ENCODE results near the gene SLC9A9.

DNA sequence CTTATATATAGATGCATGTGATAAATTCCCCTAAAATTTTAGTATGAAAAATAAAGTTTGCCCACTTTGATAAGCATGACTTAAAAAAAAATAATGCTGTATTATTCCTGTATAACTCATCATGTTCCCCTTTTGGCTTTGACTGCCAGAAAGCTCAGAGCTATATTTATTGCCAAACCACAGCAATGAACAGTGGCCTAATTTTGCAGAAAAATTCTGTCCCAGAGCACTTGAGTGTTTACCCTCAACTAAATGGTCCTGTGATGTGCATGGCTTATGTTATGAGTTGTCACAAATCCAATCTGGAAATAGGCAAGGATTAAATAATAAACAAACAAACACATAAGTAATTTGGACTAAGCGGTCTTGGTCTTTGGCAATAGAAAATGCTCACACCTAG, 276.7 kb downstream of the SLC9A9 start:
- TF ChIP-seq, protein P1, sequence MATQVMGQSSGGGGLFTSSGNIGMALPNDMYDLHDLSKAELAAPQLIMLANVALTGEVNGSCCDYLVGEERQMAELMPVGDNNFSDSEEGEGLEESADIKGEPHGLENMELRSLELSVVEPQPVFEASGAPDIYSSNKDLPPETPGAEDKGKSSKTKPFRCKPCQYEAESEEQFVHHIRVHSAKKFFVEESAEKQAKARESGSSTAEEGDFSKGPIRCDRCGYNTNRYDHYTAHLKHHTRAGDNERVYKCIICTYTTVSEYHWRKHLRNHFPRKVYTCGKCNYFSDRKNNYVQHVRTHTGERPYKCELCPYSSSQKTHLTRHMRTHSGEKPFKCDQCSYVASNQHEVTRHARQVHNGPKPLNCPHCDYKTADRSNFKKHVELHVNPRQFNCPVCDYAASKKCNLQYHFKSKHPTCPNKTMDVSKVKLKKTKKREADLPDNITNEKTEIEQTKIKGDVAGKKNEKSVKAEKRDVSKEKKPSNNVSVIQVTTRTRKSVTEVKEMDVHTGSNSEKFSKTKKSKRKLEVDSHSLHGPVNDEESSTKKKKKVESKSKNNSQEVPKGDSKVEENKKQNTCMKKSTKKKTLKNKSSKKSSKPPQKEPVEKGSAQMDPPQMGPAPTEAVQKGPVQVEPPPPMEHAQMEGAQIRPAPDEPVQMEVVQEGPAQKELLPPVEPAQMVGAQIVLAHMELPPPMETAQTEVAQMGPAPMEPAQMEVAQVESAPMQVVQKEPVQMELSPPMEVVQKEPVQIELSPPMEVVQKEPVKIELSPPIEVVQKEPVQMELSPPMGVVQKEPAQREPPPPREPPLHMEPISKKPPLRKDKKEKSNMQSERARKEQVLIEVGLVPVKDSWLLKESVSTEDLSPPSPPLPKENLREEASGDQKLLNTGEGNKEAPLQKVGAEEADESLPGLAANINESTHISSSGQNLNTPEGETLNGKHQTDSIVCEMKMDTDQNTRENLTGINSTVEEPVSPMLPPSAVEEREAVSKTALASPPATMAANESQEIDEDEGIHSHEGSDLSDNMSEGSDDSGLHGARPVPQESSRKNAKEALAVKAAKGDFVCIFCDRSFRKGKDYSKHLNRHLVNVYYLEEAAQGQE (IDR thresholded peaks at IDR 0.05; ENCODE audit: insufficient replicate concordance, low read depth), result no peak
- no peak for TF ChIP-seq GABPA (IDR thresholded peaks at IDR 0.05; ENCODE audit: low read depth)
- TF ChIP-seq, protein P2, sequence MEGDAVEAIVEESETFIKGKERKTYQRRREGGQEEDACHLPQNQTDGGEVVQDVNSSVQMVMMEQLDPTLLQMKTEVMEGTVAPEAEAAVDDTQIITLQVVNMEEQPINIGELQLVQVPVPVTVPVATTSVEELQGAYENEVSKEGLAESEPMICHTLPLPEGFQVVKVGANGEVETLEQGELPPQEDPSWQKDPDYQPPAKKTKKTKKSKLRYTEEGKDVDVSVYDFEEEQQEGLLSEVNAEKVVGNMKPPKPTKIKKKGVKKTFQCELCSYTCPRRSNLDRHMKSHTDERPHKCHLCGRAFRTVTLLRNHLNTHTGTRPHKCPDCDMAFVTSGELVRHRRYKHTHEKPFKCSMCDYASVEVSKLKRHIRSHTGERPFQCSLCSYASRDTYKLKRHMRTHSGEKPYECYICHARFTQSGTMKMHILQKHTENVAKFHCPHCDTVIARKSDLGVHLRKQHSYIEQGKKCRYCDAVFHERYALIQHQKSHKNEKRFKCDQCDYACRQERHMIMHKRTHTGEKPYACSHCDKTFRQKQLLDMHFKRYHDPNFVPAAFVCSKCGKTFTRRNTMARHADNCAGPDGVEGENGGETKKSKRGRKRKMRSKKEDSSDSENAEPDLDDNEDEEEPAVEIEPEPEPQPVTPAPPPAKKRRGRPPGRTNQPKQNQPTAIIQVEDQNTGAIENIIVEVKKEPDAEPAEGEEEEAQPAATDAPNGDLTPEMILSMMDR (IDR thresholded peaks at IDR 0.05; ENCODE audit: insufficient read depth, low read length), result no peak
- TF ChIP-seq POLR2AphosphoS5 (IDR thresholded peaks at IDR 0.05; ENCODE audit: low read depth), result no peak

All from HL-60 (cell line).